Stimulated activated naive CD4-positive, alpha-beta T cell (primary cell): ENCODE results near the gene SNX9.
A peak's percentile ranks its signal among the peaks of the same experiment; 100 is the strongest.

Experiments used
- DNase-seq, 6 experiments: peaks; one replicate each; lab custom pipeline; 2025; lab: John Stamatoyannopoulos, UW

The SNX9 gene

GRCh38 chr6:157804448-157805327 is 18.4 kb upstream of the SNX9 start:
- DNase-seq = no peak

DNA sequence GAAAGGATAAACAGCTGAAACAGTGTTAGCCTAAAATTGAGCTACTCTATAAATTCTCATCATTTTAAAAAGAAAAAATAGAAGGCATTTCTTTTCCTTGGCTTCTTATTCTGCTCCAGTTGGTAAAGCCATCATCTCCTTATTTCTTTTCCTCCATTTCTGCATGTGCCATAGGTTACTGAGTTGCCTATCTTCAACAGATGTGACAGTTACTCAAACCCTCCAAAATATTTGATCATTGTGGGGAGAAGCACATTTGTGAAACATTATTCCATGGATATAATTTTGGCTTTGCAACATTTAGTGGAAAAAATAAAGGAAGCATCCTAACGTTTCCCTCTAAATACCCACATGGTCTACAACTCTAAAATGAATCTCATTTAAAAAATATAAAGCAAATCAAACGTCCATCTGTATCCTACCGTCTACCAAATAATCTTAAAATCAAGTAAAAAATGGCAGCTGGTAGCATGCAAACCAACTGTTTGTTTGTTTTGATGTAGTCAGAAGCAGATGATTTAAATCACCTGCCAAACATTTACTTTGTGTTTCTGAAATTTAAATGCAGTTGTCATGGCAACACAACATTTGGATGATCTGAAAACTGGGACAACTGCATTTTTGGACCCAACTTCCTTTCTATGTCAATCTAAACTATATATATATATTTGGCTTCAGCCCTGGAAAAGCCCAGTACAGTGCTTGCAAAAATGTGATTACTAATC is 16.8 kb upstream of the SNX9 start:
- no peak for DNase-seq

DNA sequence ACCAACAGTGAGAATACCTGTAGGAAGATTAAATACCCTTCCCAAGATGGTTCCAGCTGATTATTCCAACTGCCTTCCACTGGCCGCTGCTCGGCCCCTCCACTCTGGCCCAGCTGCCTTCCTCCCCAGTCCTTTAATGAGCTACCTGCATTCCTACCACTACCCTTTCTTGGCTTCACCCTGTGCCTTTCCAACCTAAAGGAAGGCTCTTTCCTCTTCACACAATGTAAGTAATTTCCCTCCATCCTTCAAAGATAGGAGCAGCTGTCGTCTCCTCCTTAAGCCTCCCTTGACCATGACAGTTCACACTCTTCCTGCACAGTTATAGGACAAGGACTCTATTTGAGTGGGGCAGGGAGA is 16.2 kb upstream of the SNX9 start:
- DNase-seq = no peak

GRCh38 chr6:157808405-157808950 is 14.6 kb upstream of the SNX9 start:
- no peak for DNase-seq

GRCh38 chr6:157809613-157810012 is 13.4 kb upstream of the SNX9 start:
- DNase-seq = no peak

DNA sequence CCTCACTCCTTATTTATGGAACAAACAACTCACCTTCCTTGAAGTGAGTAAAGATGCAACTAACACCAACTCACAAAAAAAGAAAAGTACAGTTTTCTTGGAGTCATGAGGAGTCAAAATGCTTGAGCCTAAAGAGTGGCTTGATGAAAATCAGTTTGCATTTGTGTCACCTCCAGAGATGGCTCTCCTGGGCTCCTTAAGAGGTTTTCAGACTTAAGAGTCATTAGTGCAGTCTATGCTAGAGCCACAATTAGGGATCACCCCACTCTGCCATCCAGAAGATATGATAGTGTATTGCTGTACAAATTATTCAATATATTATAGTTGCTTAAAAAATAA is 11.9 kb upstream of the SNX9 start:
- DNase-seq = no peak

DNA sequence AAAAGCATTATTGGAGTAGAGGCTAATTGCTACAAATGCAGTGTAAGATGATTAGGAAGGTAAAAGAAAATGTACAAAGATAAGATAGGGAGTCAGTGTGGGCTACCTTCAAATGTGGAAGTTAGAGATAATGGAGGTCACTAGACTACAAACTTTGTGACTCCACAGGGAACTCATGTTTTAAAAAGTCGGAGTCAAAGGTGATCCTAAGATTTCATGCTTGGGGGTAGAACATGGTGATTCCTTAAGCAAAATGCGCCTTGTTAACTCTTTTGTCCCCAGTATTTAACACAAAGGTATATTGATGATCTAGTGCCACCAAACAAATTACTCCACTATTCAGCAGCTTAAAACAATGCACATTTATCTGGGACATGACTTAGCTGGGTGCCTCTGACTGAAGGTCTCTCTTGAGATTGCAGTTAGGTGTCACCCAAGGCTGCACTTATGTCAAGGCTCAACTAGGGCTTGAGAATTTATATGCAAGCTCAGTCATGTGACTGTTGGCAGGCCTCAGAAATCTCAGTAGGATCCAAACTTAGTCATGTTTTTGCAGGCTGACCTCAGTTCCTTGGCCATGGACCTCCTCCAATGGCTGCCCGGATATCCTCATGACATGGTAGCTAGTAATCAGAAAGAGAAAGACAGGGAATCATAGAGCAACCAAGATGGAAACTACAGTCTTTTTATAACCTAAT is 11.4 kb upstream of the SNX9 start:
- no peak for DNase-seq

DNA sequence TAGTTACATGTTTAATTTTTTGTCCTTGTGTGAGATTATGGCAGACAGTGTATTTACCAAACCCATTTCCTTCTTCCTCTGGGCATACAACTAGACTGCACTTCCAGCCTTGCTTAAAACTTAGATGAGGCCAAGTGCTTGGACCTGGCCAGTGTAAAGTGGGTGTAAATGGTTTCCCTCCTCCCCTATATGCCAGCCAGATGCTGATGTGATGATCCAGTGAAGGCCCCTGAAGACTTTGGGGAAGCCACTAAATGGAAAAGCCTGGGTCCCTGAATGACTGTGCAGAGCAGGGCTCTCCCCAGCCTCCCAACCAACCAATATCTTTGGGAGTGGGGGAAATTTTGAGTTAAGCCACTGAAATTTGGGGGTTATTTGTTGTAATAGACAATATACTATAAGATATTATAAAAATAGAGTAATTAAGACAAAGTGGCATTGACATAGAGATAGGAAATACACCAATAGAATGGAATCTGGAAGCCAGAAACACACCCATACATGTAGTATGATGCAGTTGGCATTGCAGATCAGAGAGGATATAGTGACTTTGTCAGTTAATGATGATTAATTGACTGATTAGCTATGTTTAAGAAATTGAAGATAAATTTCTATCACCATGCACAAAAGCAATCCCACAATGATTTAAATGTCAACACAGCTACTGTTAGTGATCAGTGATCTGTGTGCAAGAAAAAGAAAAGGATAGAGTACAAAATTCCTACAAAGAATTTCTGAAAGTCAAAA is 10.4 kb upstream of the SNX9 start:
- no peak for DNase-seq

DNA sequence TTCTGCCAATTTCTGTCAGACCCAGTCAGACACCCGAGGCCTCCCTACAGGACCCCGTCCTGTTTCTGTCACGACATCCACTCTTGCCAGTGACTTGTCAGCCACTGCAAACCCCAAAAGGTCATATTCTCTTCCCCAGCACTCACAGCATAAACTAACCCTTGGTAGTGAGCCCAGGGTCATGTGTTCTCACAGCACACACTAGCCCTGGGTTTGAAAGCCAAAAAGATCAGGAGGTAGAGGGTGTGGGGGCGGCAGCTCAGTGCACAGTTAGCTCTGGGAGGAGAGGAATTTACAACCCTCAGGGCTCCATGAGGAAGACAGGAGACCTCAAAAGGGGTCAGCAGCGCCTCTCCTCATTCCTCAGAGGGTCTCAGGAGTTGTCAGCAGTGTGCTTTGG is 9.9 kb upstream of the SNX9 start:
- DNase-seq = no peak

- DNase-seq = no peak
Measured at GRCh38 chr6:157813750-157814455, 9.1 kb upstream of the SNX9 start.

- DNase-seq = peak in 3 of 6 experiments; percentile 64 to 72 (median 72)
Measured at GRCh38 chr6:157814883-157815282, 8.2 kb upstream of the SNX9 start.

- DNase-seq = no peak
Measured at GRCh38 chr6:157821342-157822033, 1.6 kb upstream of the SNX9 start.

DNA sequence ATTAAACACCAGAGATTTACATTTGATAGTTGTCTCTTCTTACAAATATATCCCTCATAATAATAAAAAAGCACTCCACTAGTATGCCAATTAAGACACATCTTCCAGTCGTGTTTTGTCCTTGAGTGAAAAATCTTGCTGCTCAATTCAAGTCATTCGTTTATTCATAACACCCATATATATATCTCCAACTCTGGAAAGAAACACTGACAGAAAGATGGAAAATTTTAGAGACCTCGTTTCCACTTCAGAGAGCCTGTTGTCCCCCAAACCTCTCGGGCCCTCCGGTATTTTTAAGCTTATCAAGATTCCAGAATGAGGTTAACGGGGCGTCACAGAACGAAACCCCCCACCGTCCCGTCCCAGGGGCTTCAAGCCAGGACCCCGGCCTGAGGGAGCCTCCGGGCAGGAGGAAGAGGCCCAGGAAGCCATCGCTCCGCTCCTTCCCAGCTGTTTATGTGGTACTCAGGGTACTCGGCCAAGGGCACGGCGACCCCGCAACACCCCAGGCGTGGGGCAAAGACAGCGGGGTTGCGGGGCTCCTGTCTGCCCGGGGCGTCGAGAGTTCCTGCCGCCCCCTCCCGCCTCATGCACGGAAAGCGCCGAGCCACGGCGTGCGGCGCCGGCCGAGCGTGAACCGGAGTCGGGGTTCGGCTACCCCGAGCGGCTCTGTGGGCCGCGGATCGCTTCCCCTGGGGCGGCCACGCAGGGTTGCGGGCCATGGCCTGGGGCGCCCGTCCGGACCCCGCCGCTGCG is 623 bp upstream of the SNX9 start:
- DNase-seq = peak in 5 of 6 experiments; percentile 12 to 61 (median 49)

GRCh38 chr6:157823528-157824370 is 703 bp downstream of the SNX9 start:
- DNase-seq = peak; percentile 79 to 90 (median 84)

GRCh38 chr6:157825243-157825904 is 2.3 kb downstream of the SNX9 start:
- DNase-seq = no peak

DNA sequence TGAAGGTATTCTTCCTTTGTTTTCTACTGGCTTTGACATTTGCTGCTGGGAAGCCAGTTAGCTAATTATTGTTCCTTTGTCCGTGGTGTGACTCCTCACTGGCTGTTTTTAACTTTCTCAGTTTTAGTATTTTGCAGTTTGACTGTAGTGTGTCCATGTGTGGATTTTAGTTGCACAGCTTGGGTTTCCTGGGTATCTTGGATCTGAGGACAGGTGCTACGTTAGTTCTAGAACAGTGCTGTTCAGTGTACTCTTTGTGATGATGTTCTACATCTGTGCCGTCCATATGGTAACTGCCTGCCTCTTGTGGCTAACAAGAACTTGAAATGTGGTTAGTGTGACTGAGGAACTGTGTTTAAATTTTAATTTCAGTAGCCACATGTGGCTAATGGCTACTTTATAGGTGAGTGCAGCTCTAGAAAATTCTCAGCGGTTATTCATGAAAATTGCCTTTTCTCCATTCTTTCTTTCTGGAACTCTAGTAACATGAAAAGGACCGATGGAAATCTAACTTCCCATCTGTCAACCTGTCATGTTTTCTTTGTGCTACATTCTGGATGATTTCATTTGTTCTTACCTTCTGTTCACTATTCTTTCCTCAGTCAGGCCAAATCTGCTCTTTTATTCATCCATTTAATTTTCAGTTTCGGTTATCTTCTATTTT is 7.4 kb downstream of the SNX9 start:
- no peak for DNase-seq

- DNase-seq = no peak
Measured at GRCh38 chr6:157831018-157831369, 7.9 kb downstream of the SNX9 start.
